SU-DHL-6 (cell line): ENCODE data around the gene GSTA3.

ENCODE experiments used
- EZH2phosphoT487 ChIP-seq: fragments of 200-600 bp; sonication (generic), shearing (Covaris generic); conservative IDR thresholded peaks from 2 replicates; pipeline ENCODE4 v1.6.1; 2018; ENCODE audit warnings: mild to moderate bottlenecking, antibody characterized with exemption, low read length, moderate library complexity, mixed read lengths
- TF ChIP-seq, protein P1 (sequence below): fragments of 200-600 bp; sonication (generic); IDR thresholded peaks from one replicate; pipeline ENCODE4 v1.5.1; 2017; ENCODE audit warnings: antibody characterized with exemption, mild to moderate bottlenecking, low read length, moderate library complexity; ENCODE audit not compliant: insufficient read depth, poor library complexity, severe bottlenecking

DNA sequence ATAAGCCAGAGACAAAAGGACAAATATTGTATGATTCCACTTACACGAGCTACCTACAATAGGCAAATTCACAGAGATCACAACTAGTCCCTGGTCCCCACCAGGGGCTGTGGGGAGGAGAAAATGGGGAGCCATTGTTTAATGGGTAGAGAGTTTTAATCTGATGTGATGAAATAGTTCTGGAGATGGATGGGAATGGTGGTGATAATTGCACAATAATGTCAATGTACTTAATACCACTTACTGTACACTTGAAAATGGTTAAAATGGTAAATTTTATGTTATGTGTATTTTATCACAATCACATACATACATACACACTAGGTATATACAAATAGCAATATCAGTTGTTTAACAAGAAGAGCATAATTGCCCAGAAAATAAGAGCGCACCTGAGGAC is 24.3 kb upstream of the GSTA3 start:
- no peak for TF ChIP-seq EZH2phosphoT487
- TF ChIP-seq, protein P1, sequence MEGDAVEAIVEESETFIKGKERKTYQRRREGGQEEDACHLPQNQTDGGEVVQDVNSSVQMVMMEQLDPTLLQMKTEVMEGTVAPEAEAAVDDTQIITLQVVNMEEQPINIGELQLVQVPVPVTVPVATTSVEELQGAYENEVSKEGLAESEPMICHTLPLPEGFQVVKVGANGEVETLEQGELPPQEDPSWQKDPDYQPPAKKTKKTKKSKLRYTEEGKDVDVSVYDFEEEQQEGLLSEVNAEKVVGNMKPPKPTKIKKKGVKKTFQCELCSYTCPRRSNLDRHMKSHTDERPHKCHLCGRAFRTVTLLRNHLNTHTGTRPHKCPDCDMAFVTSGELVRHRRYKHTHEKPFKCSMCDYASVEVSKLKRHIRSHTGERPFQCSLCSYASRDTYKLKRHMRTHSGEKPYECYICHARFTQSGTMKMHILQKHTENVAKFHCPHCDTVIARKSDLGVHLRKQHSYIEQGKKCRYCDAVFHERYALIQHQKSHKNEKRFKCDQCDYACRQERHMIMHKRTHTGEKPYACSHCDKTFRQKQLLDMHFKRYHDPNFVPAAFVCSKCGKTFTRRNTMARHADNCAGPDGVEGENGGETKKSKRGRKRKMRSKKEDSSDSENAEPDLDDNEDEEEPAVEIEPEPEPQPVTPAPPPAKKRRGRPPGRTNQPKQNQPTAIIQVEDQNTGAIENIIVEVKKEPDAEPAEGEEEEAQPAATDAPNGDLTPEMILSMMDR, result no peak
